ENCODE data around the gene DLL3.

- TF ChIP-seq CTCF (IDR thresholded peaks at IDR 0.05 in 2 of 3, conservative IDR thresholded peaks at IDR 0.05 in 1 of 3; ENCODE audit: control insufficient read depth in 2 of 3, extremely low read depth in 1 of 3, insufficient read depth in 1 of 3, low read depth in 3 of 3, low read length in 3 of 3) (no peak), EZH2 (IDR thresholded peaks at IDR 0.05; ENCODE audit: borderline replicate concordance, control insufficient read depth, low read depth, low read length) (no peak)
- TF ChIP-seq, protein P1, sequence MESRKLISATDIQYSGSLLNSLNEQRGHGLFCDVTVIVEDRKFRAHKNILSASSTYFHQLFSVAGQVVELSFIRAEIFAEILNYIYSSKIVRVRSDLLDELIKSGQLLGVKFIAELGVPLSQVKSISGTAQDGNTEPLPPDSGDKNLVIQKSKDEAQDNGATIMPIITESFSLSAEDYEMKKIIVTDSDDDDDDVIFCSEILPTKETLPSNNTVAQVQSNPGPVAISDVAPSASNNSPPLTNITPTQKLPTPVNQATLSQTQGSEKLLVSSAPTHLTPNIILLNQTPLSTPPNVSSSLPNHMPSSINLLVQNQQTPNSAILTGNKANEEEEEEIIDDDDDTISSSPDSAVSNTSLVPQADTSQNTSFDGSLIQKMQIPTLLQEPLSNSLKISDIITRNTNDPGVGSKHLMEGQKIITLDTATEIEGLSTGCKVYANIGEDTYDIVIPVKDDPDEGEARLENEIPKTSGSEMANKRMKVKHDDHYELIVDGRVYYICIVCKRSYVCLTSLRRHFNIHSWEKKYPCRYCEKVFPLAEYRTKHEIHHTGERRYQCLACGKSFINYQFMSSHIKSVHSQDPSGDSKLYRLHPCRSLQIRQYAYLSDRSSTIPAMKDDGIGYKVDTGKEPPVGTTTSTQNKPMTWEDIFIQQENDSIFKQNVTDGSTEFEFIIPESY (IDR thresholded peaks at IDR 0.05), result no peak
Observed at GRCh38 chr19:39449116-39449797, 49.5 kb upstream of the DLL3 start.
